HG03457 (cell line): Measurements from ENCODE around the gene CCDC127.

Source experiments
- ATAC-seq: cut with Tn5 transposase; IDR thresholded peaks from one replicate; pipeline ENCODE4 v1.9.1; 2021; ENCODE audit warnings: moderate number of reproducible peaks; ENCODE audit not compliant: unreplicated experiment

CCDC127 gene

DNA sequence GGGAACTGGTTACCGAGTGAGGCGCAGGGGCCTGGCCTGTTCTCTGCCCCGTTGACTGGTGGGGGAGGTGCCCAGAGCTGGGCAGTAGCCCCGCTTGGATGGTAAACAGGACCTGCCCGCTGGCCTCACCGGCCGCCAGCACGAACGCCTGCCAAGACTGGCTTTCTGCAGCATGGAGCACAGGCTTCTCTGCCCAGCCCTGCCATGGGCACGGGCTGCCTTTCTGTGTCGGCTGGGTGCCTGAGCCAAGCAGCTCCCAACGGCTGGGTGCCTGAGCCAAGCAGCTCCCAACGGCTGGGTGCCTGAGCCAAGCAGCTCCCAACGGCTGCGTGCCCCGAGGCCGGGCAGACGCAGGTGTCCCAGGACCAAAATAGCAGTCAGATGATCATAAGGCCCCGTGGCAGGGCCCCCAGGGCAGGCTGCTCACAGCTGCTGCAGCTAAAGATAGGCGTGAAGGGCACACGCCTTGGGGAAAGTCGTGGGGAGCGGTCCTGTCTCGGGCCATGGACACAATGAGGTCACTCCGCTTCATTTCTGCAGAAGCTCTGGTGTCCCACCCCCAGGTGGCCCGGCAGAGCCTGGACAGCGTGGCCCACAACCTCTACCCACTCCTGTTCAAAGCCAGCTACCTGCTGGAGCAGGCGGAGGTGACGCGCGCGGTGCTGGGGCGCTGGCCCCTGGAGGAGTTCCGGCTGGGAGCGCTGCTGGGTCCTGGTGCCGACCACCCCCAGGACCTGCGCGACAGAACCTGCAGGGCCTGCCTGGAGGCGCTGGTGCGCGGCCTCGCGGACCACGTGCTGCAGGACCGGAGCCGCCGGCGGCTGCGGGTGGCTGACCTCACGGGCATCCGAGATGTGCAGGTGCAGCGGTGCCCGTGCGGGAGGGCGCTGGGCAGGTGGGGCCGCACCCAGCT is 26.7 kb downstream of the CCDC127 start, which contains the start of gene LRRC14B:
TSS of gene LRRC14B (plus strand) at position 460 of the 913 bp plus-strand sequence. CDS start at position 504, 44 bp downstream.
- ATAC-seq, result no peak

DNA sequence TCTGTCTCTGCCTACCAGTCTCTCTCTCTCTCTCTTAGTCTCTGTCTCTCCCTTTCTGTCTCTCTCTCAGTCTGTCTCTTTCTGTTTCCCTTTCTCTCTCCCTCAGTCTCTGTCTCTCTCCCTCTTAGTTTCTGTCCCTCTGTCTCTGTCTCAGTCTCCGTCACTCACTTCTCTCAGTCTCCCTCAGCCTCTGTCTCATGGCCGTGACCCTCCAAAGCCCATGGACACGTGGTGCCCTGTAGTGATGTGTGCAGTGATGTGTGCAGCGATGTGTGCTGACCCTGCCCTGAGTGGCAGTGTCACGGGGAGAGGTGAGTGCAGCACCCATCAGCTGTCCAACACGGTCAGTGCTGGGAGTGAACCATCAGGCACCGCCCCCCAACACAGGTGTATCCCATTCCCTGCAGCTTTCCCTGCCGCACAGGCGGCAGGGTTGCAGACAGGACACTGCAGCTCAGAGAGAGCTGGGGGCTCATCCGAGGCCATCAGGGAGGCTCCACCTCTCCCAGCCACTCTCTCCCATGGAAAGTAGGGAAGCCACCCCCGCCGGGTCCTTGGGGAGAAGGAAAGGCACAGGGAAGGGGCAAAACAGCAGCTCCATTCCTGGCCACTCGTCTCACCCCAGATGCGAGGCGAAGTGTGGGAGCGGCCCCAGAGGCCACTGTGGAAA is 27.5 kb downstream of the CCDC127 start:
- no peak for ATAC-seq

DNA sequence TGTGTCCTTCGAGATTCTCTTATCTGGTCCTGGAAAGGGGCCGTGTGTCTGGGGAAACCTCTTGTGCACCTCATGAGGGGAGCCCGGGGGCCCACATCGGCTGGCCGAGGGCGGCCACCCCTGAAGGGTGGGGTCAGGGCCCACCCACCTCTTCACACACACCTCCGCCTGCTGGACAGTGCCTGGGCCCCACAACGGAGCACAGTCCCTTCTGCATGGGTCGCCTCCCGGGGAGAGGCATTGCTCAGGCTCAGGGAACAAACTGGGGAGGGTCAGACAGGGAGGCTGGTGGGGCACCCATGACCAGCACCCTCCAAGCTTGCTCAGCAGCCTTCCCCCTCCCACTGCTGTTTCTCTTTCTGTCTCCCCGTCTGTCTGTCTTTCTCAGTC is 28.0 kb downstream of the CCDC127 start:
- no peak for ATAC-seq

DNA sequence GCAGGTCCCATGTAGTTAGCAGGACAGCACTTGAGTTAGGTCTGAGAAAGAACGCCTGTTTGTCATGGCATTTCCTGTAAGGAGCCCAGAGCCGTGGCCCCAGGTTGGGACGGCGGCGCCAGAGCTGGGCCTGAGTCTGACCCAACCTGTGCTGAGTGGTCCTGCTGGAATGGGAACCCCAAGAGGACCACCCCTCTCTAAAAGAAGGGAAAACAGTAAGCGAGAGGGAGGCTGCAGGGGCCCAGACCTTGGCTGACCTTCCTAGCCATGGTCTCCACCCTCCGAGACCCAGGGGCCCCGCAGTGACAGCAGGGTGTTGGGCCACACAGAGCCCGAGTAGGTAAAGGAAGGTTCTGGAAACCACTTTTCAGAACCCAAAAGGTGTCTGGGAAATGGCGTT is 28.5 kb downstream of the CCDC127 start:
- ATAC-seq, result no peak

DNA sequence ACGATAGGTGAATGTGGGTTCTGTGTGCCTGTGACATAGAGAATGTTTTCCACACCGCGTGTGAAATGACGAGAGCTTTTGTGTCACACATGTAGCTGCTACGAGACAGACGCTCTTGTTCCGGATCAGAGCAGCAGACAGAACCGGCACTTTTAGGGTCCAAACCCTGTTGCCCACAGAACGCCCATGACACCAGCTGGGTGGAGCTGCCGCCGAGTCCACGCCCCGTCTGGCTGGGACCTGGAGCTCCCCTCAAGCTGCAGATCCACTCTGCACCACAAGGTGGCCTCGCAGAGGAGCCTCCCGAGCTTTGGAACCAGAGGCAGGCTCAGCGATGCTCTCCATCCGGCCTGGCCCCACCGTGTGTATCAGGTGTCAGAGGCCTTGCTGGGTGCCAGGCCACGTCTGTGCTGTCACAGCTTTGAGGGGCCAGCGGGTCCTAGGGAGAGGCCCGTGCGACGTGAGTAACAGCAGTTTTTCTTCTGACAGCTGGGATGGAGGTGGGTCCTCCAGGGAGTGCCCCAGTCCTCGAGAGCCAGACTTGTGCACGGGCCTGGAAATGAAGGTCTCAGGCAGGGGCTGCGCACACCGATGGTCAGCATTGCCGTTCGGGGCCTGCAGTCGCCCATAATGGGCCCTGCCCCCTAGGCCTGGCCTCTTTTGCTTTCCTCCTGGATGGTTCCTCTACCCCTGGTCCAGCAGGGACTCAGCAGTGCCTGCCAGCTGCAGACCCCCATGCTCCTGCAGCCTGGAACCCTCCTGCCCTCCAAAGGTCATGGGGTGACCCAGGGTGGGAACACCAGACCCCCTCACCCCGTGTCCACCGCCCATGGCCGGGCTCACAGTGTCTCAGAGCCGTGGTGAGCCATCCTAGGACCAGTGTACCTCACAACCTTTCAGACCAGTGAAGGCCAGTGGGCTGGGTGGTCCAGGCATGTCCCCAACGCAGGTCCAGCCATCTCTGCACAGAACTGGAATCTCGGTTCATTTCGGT is 29.2 kb downstream of the CCDC127 start:
- ATAC-seq, result peak; percentile 80

DNA sequence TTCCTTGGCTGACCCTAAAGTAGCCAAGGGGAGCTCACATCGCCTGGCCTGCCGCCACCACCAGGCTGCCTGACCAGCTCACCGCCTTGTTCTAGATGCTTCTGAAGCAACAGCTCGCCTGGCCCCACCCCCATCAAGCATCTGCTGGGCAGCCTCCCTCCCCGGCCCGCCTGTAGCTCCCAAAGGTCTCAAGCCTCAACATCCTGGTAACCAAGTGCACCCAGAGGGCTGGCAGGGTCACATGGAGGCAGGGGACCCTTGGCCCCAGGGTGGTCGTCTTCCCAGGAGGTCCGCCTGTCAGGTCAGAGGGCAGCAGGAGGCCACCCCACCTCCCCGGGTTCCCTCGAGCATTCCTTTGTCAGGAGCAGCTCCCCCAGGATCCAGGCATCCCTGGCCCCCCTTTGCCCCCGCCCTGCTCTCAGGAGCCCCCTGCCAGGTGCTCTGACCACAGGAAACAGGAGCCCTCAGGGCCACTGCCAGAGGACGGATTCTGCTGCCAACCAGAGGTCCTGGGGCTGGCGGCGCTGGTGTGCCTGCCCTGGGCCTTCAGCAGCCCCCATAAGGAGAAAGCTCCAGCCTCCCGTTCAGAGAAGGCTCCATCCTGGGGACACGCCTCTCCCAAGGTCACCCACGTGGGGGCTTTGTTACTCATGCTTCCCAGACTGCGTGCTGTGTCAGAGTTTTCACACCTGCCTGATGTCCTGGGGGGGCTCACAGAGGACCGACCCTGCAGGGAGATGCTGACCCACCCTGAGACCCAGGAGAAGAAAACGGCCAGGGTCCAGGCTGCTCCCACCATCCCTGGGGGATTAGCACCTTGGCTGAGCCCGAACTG is 30.1 kb downstream of the CCDC127 start:
- ATAC-seq, result no peak

DNA sequence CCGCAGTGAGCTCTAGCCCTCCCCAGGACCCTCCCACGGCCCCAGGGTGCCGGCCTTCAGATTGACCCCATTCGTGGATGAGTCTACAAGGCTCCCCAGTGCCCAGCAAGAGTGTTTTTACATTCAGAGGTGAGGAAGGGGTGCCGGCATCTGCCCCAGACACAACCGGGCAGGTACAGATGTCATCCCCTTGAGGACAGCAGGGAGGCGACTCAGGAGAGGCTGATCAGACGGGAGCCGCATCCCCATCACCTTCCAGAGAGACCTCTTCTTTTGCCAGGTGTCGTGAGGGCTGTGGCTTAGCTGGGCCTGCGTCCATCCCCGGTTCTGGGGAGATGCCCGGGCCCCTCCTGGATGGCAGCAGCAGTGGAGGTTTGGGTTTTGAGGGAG is 30.9 kb downstream of the CCDC127 start:
- ATAC-seq, result no peak

DNA sequence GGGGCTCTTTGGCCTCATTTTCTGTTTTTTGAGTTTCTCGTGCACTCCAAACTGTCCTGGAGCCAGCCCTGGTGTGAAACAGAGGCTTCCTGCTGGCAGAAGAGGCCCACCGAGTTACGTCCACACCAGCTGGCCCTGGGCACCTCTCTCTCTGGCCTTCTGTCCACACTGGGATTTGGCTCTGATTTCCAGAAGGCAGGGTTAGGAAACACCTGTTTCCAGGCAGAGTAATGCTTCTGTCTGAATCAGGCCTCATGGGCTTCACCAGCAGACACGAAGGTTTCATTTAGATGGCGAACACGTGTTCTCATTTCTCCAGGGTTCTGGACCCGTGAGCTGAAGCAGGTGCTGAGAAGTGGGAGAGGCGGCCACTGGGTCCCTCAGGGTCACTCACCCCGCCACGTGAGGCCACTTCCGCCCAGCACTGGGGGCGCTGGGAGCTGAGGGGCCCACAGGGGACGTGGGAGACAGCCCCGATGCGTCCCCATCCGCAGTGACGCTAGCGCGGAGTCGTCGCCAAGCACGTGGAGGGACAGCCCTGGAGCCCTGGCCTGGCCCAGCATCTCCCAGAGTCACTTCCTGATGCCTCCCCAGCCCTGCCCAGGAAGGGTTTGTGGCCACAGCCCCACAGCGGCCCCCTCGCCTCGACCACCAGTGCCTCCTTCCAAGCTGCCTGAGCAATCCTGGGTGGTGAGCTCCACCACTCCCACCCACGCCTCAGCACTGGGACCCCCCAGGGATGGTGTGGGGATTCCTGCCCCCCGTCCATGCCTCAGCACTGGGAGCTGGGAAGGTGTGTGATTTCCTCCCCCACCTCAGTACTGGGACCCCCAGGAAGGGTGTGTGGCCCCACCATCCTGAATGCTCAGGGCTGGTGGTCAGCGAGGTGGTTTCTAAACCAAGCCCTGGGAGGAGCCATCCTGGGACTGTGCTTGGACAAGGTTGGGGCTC is 31.6 kb downstream of the CCDC127 start:
- no peak for ATAC-seq

DNA sequence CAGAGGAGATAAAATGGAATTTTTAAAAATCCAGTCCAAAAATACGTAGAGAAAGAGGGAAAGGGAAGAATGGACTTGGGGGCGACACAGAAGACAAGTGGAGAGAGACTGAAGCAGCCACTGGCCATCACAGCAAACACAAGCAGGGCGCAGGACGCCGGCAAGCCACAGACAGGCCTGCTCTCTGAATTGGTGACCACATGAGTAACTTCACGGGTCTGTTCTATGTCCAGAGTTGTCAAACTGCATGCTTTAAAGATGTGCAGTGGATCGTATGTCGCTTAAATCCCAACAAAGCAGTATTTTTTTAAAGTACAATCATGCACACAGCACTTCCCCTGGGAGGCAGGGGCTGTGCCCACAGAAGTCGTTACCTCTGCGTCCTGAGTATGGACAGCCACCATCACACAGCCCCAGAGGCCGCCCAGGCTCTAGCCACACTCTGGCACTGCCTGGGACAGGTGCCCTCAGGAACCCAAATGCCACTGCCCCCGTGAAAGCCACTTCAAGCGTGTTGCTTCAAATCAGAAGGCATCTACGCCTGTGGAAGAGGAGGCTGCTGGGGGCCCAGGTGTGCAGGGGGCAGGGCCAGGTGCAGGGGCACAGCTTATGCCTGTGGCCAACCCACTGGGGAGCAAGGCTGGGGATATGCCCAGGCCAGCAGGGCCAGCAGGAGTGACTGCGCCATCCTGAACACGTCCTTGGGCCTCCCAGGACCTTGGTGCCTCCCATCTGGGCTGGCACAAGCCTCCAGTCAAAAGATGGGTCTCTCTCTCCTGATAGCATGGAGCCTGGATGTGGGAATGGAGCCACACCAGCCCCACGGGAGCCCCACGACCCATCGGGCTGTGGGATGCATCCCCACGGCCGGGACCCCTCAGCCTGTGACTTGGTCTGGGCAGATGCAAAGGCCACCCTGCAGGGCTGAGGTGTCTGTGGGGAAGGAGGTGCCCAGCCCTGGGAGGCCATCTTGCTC is 32.6 kb downstream of the CCDC127 start:
- ATAC-seq, result no peak

DNA sequence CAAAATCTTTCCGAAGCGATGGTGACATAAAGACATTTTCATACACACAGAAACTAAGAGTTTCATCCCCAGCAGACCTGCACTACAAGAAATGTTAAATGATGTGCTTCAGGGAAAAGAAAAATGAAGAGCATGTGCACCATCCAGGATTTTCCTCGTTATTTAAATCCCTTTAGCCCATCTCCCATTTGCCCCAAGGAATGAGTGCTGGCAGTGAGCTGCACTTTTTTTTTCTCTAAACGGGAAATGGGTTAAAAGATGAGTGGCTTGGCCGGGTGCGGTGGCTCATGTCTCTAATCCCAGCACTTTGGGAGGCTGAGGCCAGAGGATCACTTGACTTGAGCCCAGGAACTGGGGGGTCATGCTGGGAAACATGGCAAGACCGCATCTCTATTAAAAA is 33.5 kb downstream of the CCDC127 start:
- ATAC-seq, result no peak

DNA sequence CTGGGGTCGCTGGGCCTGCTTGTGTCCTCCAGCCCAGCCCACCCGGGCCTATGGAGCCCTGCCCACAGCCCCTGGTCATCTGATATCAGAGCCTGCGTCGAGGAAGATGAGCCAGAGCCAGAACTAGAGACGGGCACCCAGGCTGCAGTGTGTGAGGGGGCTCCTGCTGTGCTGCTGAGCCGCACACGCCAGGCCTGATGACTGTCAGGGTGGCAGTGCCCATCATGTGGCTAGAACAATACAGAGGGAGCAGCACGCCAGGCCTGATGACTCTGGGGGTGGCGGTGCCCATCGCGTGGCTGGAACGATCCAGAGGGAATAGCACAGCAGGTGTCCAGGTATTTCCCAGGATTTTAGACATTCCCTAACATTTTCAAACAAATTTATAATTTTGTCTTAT is 35.8 kb downstream of the CCDC127 start:
- ATAC-seq, result no peak

DNA sequence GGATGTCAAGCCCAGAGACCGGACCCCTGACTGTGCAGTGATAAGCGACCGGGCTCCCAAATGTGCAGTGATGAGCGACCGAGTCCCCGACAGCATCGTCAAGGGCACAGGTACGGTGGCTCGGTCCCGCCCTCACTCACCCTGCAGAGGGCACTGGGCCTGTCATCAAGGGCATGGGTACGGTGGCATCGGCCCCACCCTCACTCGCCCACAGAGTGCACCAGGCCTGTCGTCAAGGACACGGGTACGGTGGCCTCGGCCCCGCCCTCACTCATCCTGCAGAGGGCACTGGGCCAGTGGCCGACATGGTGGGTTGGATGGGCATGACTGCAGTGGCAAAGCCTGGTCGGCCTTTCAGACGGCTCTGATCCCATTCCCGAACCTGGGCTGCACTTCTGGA is 36.4 kb downstream of the CCDC127 start:
- no peak for ATAC-seq

DNA sequence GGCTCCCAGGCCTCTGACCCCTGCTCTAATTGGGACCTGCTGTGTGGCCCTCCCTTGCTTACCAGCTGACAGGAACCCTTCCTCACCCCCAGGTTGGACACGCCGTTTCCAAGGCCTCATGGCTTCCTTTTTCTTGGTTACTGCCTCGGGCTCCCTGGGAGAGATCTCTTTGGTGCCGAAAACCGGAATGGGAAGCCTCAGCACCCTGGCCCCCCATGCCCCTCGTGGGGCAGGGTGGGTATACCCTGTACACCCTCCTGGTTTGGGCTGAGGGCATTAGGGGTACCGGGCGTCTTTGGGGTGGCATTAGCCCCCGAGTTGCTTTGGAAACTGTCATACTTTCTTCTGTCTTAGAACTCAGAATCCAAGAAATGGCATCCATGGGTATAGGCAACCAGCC is 36.8 kb downstream of the CCDC127 start:
- ATAC-seq, result no peak

DNA sequence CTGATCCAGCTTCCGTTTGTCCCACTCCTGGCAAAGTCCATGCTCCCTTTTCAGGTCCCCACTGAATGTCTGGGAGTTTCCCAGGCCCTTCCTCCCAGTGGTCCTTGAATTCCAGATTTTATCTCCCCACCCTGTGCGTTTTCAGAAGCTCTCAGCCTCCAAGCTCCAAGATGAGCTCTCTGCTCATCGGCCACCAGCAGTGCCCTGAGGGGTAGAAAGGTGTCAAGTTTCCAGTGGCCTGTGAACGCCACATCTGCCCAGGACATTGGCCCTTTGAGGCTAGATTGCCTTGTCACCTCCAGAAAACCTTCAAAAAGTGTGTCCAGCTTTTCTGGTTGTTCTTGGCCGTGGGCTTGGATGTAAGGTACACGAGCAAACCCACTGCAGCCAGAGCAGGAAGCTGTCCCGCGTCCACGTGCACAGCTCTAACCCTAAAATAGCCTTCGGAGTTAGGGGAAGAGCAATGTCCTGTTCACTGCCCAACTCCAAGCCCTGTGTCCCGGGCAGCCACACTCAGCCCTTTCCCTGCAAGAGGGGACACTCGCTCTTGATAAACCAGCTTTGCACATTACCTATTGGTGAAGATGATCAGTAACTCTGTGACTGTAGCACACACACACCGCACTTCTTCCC is 37.6 kb downstream of the CCDC127 start:
- no peak for ATAC-seq

DNA sequence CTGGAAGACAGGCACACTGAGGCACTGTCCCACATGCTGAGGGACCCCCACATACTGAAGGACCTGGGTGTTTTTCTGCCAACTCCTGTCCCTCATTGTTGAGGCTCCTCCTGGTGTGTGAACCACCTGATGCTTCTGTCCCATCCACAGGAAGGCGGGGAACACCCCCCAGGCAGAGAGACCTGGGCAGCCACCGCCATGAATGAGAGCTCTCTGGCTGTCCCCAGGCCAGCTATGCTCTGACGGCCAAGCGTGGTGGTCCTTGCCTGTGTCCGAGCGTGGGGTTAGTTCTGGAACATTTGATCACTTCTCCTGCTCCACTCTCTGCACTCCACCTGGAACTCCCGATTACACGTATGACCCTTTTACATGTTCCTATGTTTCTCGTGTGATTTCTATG is 38.6 kb downstream of the CCDC127 start:
- no peak for ATAC-seq

DNA sequence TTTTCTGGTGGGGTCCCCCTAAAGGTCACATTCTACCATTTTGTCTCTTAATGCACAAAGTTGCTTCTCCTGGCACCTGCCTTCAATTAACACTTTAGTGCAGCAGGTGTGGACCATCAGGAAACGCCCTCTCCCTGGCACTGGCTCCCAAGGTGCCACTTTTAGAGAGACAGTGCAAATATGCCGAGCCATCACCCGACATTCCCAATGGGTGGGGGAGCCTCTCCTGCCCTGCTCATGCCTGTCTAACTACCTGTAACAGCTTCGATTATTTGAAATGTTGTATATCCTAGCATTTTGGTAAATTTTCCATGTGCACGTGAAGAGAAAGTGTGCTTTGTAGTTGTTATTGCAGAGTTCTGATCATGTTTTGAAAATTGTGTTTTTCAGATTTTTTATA is 39.8 kb downstream of the CCDC127 start:
- ATAC-seq, result no peak

DNA sequence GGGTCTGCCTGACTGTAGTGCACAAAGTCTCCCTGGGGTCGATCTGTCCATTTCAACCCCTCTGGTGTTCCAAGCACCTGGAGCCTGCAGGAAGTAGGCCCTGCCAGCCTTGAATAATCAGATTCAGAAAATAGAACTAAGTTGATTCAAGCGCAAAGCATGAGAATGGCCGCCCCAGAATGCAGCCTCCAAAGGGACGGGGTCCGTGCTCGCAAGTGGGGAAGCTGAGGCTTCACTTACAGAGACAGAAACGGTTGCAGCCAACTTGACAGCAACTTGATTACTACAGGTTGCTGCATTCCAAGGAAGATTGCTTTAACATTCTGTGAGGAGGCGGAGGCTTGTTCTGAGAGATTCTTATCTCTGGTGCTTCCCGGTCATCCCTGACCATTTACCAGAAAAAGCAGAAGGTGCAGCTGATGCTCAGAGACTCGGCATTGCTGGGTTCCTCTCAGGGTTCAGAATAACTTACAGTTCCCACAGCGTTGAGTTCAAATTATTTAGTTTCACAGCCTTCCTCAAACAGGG is 41.6 kb downstream of the CCDC127 start:
- ATAC-seq, result no peak
